Adipose tissue (tissue), 3 donors: ENCODE data around the gene EBI3. TPM values are rescaled to one million over a fixed set of nuclear protein-coding genes. Genes with fewer than 3 reads are reported as not detected.
A peak's percentile ranks its signal among the peaks of the same experiment; 100 is the strongest.
"Not testable (repeated sequence)": the region's sequence is repeated elsewhere in the genome, so short reads cannot be mapped to it uniquely, and the experiment has no call there.

Source experiments
- H3K27ac ChIP-seq: one replicate; pipeline ENCODE4 v1.5.1; 2013; ENCODE audit warnings: low read depth, low read length
- WGBS, 3 donors: extraction: QIAGEN DNeasy Blood & Tissue Kit; methylation state at CpG; one replicate each; pipeline ENCODE4 v1.1.7; 2013; 5-methylcytosine and 5-hydroxymethylcytosine counted together
- polyA plus RNA-seq, 3 donors: library from polyadenylated mRNA; stranded (reverse); fragments of 200-250 nt; gene quantifications; one replicate each; pipeline ENCODE4 v1.2.3, GENCODE V29; 2013
- donor health status: healthy with polysubstance abuse.
- donor health status: Bipolar disorder and iron deficiency.
- donor health status: healthy.

Gene EBI3
- polyA plus RNA-seq, 3 donors = 1.4 to 3.5 (median 3.0) TPM

DNA sequence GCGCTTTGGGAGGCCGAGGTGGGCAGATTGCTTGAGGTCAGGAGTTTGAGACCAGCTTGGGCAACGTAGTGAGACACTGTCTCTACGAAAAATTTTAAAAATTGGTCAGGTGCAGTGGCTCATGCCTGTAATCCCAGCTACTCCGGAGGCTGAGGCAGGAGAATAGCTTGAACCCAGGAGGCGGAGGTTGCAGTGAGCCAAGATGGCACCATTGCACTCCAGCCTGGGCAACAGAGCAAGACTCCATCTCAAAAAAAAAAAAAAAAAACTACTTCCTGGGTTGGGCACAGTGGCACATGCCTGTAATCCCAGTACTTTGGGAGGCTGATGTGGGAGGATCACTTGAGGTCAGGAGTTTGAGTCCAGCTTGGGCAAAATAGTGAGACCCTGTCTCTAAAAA is 2.2 kb downstream of the EBI3 start:
- 86 to 87% (median 86%) methylated on average over 6 of the region's 6 CpGs for WGBS, 3 donors
- H3K27ac ChIP-seq = not testable (repeated sequence)

DNA sequence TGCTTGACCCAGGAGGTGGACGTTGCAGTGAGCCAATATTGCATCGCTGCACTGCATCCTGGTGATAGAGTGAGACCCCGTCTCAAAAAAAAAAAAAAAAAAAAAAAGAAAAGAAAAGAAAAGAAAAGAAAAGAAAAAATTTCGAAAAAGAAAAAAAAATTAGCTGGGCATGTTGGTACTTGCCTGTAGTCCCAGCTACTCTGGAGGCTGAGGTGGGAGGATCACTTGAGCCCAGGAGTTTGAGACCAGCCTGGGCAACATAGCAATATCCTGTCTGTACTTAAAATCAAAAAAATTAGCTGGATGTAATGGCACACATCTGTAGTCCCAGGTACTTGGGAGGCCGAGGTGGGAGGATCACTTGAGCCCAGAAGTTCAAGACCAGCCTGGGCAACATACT is 2.8 kb downstream of the EBI3 start:
- 71 to 82% (median 78%) methylated on average over 5 of the region's 5 CpGs for WGBS, 3 donors
- not testable (repeated sequence) for H3K27ac ChIP-seq

DNA sequence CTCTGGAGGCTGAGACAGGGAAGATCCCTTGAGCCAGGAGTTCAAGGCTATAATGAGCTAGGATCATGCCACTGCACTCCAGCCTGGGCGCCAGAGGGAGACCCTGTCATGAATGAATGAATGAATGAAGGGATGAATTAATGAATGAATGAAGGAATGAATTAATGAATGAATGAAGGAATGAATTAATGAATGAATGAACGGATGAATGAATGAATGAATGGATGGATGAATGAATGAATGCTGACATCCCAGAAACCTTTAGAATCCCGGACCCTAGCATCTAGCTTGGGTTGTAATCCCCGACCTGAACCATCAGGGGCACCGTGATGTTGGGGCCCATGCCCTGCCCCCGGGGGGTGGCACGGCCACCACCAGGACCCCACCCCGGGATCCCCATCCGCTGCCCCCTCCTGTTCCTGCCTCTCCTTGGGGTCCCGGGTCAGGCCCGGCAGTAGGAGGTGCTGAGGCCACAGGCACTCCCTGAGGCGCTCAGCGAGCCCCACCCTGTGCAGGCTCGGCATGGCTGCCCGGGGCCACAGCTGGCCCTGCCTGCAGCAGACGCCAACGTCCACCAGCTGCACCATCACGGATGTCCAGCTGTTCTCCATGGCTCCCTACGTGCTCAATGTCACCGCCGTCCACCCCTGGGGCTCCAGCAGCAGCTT is 3.4 kb downstream of the EBI3 start:
- 41 to 56% (median 47%) methylated on average over 21 of the region's 21 CpGs for WGBS, 3 donors
- no peak overlapping the region for H3K27ac ChIP-seq

DNA sequence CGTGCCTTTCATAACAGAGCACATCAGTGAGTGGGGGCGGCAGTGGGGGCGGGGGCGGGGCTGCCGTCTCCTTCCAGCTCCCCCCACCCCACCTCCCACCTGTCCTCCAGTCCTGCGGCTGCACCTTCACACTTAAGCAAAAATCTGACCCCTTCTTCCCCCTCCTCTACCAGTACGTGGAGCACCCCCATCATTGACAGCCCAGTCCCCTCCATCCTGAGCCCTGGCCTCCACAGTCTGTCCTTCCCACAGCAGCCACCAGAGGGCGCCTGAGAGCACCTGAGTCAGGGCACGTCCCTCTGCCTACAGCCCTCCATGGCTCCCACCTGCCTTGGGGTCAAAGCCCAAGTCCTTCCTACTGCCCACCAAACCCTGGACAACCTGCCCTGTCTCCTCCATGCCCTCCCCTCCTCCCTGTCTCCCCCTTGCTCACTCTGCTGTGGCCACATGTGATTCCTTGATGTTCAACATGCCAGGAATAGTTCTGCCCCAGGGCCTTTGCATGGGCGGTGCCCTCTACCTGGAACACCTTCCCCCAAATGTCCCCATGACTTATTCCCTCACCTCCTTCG is 4.0 kb downstream of the EBI3 start:
- no peak overlapping the region for H3K27ac ChIP-seq
- 29 to 36% (median 30%) methylated on average over 11 of the region's 11 CpGs for WGBS, 3 donors

DNA sequence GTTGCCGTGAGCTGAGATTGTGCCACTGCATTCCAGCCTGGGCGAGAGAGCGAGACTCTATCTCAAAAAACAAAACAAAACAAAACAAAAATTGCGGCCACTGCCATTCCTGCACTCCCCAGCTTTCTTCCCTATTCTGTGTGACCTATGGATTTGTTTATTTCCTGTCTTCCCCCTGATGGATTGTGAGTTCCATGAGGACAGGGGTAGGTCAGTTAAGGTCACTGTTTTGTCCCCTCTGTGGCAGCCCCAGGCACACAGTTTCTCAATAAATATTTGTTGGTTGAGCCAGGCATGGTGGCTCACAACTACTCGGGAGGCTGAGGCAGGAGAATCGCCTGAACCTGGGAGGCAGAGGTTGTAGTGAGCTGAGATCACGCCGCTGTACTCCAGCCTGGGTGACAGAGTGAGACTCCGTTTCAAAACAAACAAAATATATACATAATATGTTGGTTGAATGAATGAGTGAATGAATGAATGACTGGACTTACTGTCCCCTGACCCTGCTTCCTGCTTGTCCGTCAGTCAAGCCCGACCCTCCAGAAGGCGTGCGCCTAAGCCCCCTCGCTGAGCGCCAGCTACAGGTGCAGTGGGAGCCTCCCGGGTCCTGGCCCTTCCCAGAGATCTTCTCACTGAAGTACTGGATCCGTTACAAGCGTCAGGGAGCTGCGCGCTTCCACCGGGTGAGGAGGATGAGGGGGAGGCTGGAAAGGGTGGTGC is 5.0 kb downstream of the EBI3 start:
- WGBS, 3 donors = 42 to 53% (median 48%) methylated on average over 21 of the region's 21 CpGs
- H3K27ac ChIP-seq = no peak overlapping the region

DNA sequence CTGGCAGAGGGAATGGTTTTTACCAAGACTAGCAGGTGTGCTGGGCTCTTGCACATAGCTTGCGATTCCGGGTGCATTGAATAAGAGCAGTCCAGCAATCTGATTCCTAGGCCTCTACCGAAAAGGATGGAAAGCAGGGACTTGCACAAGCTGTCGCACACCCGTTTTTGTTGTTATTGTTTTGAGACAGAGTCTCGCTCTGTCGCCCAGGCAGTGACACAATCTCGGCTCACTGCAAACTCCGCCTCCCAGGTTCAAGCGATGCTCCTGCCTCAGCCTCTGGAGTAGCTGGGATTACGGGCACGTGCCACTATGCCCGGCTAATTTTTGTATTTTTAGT is 5.5 kb downstream of the EBI3 start:
- 69 to 73% (median 72%) methylated on average over 13 of the region's 13 CpGs for WGBS, 3 donors
- H3K27ac ChIP-seq = no peak overlapping the region

DNA sequence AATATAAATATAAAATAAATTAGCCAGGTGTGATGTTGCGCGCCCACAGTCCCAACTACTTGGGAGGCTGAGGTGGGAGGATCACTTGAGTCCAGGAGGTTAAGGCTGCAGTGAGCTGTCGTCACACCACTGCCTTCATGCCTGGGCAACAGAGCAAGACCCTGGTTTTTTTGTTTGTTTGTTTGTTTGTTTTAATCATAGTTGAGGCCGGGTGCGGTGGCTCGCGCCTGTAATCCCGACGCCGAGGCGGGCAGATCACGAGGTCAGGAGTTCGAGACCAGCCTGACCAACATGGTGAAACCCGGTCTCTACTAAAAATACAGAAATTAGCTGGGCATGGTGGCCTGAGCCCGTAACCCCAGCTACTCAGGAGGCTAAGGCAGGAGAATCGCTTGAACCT is 8.2 kb downstream of the EBI3 start:
- 86 to 94% (median 90%) methylated on average over 16 of the region's 16 CpGs for WGBS, 3 donors
- not testable (repeated sequence) for H3K27ac ChIP-seq

DNA sequence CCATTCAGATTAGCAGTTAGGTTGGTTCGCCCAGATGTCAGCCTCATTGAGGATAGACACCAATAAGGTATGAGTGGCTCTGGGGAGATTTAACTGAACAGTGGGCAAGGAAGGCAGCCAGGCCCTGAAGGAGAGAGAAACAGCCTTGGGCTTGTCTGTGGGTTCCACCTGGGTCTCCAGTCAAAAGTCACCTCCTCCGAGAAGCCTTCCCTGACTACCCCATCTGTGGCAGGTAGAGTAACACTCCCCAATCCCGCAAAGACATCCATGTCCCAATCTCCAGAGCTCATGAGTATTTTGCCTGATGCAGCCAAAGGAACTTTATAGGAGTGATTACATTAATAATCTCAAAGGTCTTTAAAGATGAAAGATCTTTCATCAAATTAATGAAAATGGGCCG is 9.5 kb downstream of the EBI3 start:
- 88 to 94% (median 90%) methylated on average over 4 of the region's 4 CpGs for WGBS, 3 donors
- no peak overlapping the region for H3K27ac ChIP-seq

DNA sequence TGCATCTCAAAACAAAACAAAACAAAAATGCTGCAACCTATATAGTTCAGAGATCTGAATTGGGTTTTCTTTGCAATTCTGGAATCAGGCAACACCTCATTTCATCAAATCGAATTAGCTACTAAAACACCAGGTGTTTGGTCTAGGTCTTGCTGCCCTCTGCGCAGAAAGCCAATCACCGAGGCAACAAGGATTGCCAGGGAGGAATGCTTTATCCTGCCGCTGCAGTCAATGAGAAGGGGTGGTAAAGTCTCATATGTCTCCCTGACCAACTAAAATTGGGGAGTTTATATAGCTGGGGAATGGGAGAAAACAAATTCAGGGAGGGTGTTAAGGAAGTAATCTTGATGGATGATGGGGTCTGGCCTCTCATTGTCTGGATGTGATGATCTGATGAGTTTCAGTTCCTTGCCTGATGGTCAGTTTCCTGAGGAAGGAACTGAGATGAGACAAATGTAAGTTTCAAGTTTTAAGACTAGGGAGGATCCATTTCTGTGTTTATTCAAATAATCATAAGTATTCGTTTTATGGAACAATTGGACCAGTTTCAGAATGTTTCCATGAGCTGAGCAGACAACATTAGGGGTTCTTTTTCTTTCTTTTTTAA is 12.6 kb downstream of the EBI3 start:
- H3K27ac ChIP-seq = no peak overlapping the region
- 62 to 74% (median 65%) methylated on average over 5 of the region's 5 CpGs for WGBS, 3 donors

DNA sequence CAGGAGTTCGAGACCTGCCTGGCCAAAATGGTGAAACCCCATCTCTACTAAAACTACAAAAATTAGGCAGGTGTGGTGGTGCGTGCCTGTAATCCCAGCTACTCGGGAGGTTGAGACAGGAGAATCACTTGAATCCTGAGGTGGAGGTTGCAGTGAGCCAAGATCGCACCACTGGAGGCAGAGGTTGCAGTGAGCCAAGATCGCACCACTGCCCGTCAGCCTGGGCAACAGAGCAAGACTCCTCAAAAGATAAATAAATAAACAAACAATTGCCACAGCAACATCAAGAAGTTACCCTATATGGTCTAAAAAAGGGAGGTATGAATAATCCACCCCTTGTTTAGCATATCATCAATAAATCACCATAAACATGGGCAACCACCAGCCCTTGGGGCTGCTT is 16.6 kb downstream of the EBI3 start:
- WGBS, 3 donors = 98 to 99% (median 98%) methylated on average over 6 of the region's 6 CpGs
- H3K27ac ChIP-seq = not testable (repeated sequence)

DNA sequence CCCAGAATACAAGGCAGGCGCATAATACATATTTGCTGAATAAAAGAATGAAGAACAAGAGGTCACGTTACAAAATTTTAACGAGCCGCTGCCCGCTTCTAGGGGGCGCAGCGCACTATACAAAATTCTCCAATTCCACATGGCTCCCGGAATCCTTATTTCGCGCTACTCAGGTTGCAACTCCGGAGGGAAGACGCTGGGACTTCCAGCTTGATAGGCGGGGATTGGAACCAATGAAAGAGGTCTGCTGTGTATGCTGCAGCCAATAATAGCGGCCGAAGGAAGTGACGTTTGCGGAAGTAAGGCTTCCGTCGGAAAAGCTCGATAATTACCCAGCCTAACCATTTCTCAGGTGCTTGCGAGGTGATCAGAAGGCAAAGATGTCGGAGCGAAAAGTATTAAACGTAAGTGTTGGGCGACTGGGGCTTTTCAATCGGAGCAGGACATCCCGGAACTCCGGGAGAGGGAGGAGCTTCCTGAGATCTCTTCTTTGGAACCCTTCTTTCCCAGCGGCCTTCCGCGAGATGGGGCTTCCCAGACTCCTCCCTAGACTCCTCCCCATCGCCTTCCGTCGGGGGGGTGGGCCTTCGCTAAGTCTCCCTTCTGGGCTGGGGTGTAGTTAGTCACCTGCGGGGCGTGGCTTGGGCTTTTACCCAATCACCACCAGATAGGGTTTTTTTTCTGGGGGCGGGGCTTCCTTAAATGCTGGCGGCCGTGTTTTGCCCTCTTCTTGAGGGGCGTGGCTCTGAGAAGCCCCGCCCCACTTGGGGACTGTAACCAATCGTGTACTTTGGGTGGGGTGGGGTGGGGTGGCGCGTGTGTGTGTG is 17.7 kb downstream of the EBI3 start, which contains the start of gene YJU2:
Gene YJU2, plus strand, starts transcription at position 314 of the 827 bp plus-strand sequence. Its CDS starts 67 bp downstream, at position 381.
- 0 to 1% (median 0%) methylated on average over 43 to 45 of the region's 45 CpGs for WGBS, 3 donors
- H3K27ac ChIP-seq = peak within 1 kb of the TSS; percentile 96

DNA sequence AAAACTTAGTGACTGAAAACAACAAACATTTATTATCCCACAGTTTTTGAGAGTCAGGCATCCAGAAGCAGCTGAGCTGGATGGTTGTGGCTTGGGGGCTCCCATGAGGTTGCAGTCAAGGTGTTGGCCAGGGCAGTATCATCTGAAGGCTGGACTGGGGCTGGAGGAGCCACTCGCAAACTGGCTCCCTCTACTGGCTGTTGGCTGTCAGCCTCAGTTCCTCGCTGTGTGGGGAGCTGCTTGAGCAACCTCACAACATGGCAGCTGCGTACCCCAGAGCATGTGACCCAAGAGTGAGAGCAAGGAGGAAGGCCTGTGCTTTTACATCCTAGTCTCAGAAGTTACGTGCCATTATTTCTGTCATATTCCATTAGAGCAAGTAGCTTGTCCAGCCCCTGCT is 27.2 kb downstream of the EBI3 start:
- no peak overlapping the region for H3K27ac ChIP-seq
- WGBS, 3 donors = 94 to 96% (median 95%) methylated on average over 4 of the region's 4 CpGs

DNA sequence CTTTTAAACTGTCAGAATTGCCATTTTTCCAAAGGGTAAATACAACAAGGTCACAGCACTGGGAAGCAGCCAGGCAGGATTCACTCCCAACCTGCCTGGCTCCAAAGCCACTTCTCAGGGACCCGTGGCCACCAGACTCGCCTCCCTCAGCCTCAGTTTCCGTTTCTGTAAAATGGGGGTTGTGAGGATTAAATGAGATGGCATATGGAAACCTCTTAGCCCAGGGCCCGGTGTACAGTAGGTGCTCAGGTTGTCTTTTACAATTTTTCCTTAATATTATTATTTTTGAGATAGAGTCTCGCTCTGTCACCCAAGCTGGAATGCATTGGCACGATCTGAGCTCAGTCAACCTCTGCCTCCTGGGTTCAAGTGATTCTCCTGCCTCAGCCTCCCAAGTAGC is 27.7 kb downstream of the EBI3 start:
- no peak overlapping the region for H3K27ac ChIP-seq
- WGBS, 3 donors = 91 to 97% (median 91%) methylated on average over 6 of the region's 6 CpGs

DNA sequence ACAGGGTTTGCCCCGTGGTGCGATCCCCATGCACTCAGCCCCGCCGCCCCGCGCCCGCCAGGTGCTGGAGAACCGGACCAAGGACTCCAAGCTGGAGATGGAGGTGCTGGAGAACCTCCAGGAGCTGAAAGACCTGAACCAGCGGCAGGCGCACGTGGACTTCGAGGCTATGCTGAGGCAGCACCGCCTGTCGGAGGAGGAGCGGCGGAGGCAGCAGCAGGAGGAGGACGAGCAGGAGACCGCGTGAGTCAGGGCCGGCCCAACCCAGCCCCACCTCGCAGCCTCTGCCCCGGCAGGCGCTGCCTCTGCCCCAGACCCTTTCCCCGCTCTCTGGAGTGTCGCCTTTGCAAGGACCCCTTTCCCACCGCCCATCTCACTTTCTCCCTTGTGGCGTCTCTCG is 28.9 kb downstream of the EBI3 start:
- WGBS, 3 donors = 93 to 95% (median 94%) methylated on average over 27 to 28 of the region's 28 CpGs
- no peak overlapping the region for H3K27ac ChIP-seq

DNA sequence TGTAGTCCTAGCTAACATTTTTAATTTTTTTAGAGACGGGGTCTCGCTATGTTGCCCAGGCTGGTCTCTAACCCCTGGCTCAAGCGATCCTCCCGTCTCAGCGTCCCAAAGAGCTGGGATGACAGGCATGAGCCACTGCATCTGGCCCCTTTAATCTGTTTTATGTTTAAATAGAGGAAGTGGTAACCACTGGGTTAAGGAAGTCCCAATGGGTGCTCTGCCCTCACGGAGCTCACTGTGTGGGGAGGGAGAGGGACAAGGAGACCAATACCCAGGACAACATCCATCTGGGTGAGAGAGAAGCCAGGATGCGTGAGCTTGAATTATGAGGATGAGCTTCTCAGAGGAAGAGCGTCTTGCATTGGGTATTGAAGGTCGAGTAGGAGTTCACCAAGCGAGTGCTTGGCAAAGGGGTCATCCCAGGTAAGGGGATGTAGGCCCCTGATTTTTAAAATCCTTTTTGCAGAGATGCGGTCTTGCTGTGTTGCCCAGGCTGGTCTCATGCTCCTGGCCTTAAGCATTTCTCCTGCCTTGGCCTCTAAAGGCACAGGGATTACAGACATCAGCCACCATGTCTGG is 31.4 kb downstream of the EBI3 start:
- no peak overlapping the region for H3K27ac ChIP-seq
- 80 to 95% (median 85%) methylated on average over 11 of the region's 11 CpGs for WGBS, 3 donors

DNA sequence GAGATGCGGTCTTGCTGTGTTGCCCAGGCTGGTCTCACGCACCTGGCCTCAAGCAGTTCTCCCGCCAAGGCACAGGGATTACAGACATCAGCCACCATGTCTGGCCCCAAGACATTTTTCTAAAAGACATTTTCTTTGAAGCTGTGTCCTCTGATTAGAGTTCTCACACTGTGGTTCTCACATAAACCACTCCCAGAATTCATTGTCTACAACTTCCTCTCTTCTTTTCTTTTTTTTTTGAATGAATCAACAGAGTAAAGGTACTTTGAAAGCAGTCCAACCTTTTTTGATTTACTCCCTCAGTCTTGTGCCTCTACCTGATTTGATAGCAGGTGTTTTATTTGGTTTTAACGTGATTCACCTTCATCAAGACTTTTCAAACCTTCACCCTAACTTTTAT is 35.5 kb downstream of the EBI3 start:
- no peak overlapping the region for H3K27ac ChIP-seq
- 71 to 74% (median 73%) methylated on average over 4 of the region's 4 CpGs for WGBS, 3 donors

DNA sequence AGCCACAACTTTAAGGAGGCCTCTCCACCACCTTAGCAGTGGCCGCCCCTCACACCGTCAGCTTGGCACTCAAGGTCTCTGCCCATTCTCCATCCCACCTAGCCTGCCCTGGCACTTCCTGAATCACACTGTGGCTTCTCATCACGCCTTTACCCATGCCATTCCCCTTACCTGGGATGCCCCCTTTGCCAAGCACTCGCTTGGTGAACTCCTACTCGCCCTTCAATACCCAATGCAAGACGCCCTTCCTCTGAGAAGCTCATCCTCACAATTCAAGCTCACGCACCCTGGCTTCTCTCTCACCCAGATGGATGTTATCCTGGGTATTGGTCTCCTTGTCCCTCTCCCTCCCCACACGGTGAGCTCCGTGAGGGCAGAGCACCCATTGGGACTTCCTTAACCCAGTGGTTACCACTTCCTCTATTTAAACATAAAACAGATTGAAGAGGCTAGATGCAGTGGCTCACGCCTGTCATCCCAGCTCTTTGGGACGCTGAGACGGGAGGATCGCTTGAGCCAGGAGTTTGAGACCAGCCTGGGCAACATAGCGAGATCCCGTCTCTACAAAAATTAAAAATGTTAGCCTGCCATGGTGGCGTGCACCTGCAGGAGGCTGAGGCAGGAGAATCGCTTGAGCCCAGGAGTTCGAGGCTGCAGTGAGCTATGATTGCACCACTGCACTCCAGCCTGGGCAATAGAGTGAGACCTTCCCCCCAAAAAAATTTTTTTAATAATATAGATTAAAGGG is 37.1 kb downstream of the EBI3 start:
- WGBS, 3 donors = 84 to 91% (median 87%) methylated on average over 18 of the region's 18 CpGs
- H3K27ac ChIP-seq = no peak overlapping the region
